H1 (cell line): Measurements from ENCODE around the gene RNF157.

Experiments used
- CHD1 ChIP-seq: IDR thresholded peaks from 2 replicates; pipeline ENCODE4 v1.6.1; 2012; ENCODE audit warnings: low read depth, low read length, improper control_type of control experiment
- CTBP2 ChIP-seq: IDR thresholded peaks from 2 replicates; pipeline ENCODE4 v1.7.0; 2011; ENCODE audit warnings: borderline replicate concordance, mild to moderate bottlenecking, moderate library complexity, mixed read lengths, low read length; ENCODE audit not compliant: insufficient read depth, insufficient read length
- CTCF ChIP-seq, 3 experiments: IDR thresholded peaks; 1 replicate in 2 of 3; 2 replicates in 1 of 3; pipeline versions ENCODE4 v1.5.1 to v1.6.1; 2011; ENCODE audit warnings: low read length in 3 of 3, mild to moderate bottlenecking in 3 of 3, inconsistent platforms in 2 of 3, low read depth in 1 of 3, moderate library complexity in 1 of 3; ENCODE audit not compliant: insufficient read depth in 1 of 3; ENCODE audit errors: control extremely low read depth in 1 of 3
- EGR1 ChIP-seq: IDR thresholded peaks from 2 replicates; pipeline ENCODE4 v1.6.1; 2011; ENCODE audit warnings: low read depth, low read length, borderline replicate concordance
- GABPA ChIP-seq: IDR thresholded peaks from 2 replicates; pipeline ENCODE4 v1.6.1; 2011; ENCODE audit warnings: mild to moderate bottlenecking, low read length, moderate library complexity, borderline replicate concordance; ENCODE audit not compliant: insufficient read depth
- HDAC6 ChIP-seq: IDR thresholded peaks from one replicate; pipeline ENCODE4 v1.7.1; 2012; ENCODE audit warnings: low read depth, mild to moderate bottlenecking, inconsistent platforms, low read length, moderate library complexity
- JUND ChIP-seq: IDR thresholded peaks from 2 replicates; pipeline ENCODE4 v1.6.1; 2011; ENCODE audit warnings: mild to moderate bottlenecking, improper control_type of control experiment, low read length
- MAFK ChIP-seq: IDR thresholded peaks from 2 replicates; pipeline ENCODE4 v1.6.1; 2012; ENCODE audit warnings: low read depth, mild to moderate bottlenecking, improper control_type of control experiment, low read length
- POLR2A ChIP-seq, 2 experiments: IDR thresholded peaks; 1 replicate in 1 of 2; 2 replicates in 1 of 2; pipeline ENCODE4 v1.6.1; 2011; ENCODE audit warnings: low read depth in 2 of 2, low read length in 2 of 2, mild to moderate bottlenecking in 2 of 2; ENCODE audit errors: control extremely low read depth in 1 of 2
- RAD21 ChIP-seq, 2 experiments: IDR thresholded peaks in 1 of 2; conservative IDR thresholded peaks in 1 of 2; 2 replicates each; pipeline ENCODE4 v1.6.1; 2011; ENCODE audit warnings: low read depth in 2 of 2, low read length in 2 of 2, improper control_type of control experiment in 1 of 2, inconsistent platforms in 1 of 2, mild to moderate bottlenecking in 1 of 2, moderate library complexity in 1 of 2
- SAP30 ChIP-seq: fragments of 300-600 bp; sonication (generic); IDR thresholded peaks from 2 replicates; pipeline ENCODE4 v1.7.1; 2012; ENCODE audit warnings: low read length, moderate library complexity, mild to moderate bottlenecking, inconsistent platforms; ENCODE audit not compliant: insufficient read depth, insufficient replicate concordance
- ZNF274 ChIP-seq: IDR thresholded peaks from 2 replicates; pipeline ENCODE4 v1.7.0; 2012; ENCODE audit warnings: low read length, borderline replicate concordance; ENCODE audit errors: extremely low read depth

GRCh38 chr17:76142039-76142584, 98.2 kb downstream of the RNF157 start:
- TF ChIP-seq CTCF (IDR thresholded peaks at IDR 0.05; ENCODE audit: control extremely low read depth in 1 of 3, insufficient read depth in 1 of 3, low read depth in 1 of 3, low read length in 3 of 3): no peak
- no peak for TF ChIP-seq HDAC6
- TF ChIP-seq ZNF274: no peak
- TF ChIP-seq EGR1: no peak
- no peak for TF ChIP-seq SAP30
- no peak for TF ChIP-seq POLR2A (IDR thresholded peaks at IDR 0.05; ENCODE audit: control extremely low read depth in 1 of 2, low read depth in 2 of 2, low read length in 2 of 2)
- TF ChIP-seq MAFK: no peak
- no peak for TF ChIP-seq GABPA
- no peak for TF ChIP-seq JUND
- no peak for TF ChIP-seq RAD21 (IDR thresholded peaks at IDR 0.05 in 1 of 2, conservative IDR thresholded peaks at IDR 0.05 in 1 of 2; ENCODE audit: low read depth in 2 of 2, low read length in 2 of 2)
- TF ChIP-seq CHD1: no peak
- TF ChIP-seq CTBP2: no peak
